ENCODE data around the gene KRT84. TPM values are rescaled to one million over a fixed set of nuclear protein-coding genes. Genes with fewer than 3 reads are reported as not detected.

KRT84 gene
- total RNA-seq, 1 experiment from 2014 or later: not detected

- Histone ChIP-seq H3K9ac (ENCODE audit: low read length) (no peak overlapping the region), H3K4me1 (ENCODE audit: control insufficient read depth in 1 of 2, insufficient read depth in 2 of 2, low read length in 2 of 2) (no peaks in the 10 kb centered on the region), H3K36me3 (ENCODE audit: control insufficient read depth in 1 of 2, insufficient read depth in 2 of 2, low read length in 2 of 2) (no peaks in the 10 kb centered on the region), H3K4me3 (replicated peaks in 1 of 2; ENCODE audit: low read depth in 1 of 2, low read length in 2 of 2) (no peak overlapping the region), H3K4me2 (ENCODE audit: low read length) (no peak overlapping the region), H3K9me2 (ENCODE audit: insufficient read depth) (no peaks in the 10 kb centered on the region), H3K79me2 (ENCODE audit: insufficient read depth, low read length) (no peaks in the 10 kb centered on the region), H2AFZ (ENCODE audit: low read depth, low read length, poor library complexity, severe bottlenecking) (no peak overlapping the region), H4K20me1 (ENCODE audit: insufficient read depth) (no peaks in the 10 kb centered on the region), H3K27ac (ENCODE audit: low read depth, low read length) (no peak overlapping the region), H3K9me3 (ENCODE audit: control insufficient read depth in 1 of 2, insufficient read depth in 1 of 2, low read depth in 1 of 2, low read length in 2 of 2) (no peaks in the 10 kb centered on the region), H3K27me3 (ENCODE audit: insufficient read depth, low read length) (no peaks in the 10 kb centered on the region; the same call in 1 of the 2 replicates)
- no TSS peak for BruUV-seq (replicated peaks)
- ATAC-seq (no peak), DNase-seq (ENCODE audit: low read depth, low spot score) (no peak)
- POLR2A ChIA-PET: no interaction called here
- intact Hi-C loops (cut with micrococcal nuclease): no loop called here
- RAD21 ChIA-PET (ENCODE audit: low non-redundant PET in 1 of 2, low total read pairs in 2 of 2, uncharacterized antibody in 2 of 2, unreplicated experiment in 2 of 2): no interaction called here
- CTCF ChIA-PET: interaction anchor here (0.8 to 2.3 kb wide), 2 partner anchors 20 to 25 kb away, joined by 3 to 6 read pairs; no protein-coding TSS in a partner anchor
- TF ChIP-seq ZNF274 (IDR thresholded peaks at IDR 0.05; ENCODE audit: low read depth, low read length): no peak
- TF ChIP-seq, protein P1, sequence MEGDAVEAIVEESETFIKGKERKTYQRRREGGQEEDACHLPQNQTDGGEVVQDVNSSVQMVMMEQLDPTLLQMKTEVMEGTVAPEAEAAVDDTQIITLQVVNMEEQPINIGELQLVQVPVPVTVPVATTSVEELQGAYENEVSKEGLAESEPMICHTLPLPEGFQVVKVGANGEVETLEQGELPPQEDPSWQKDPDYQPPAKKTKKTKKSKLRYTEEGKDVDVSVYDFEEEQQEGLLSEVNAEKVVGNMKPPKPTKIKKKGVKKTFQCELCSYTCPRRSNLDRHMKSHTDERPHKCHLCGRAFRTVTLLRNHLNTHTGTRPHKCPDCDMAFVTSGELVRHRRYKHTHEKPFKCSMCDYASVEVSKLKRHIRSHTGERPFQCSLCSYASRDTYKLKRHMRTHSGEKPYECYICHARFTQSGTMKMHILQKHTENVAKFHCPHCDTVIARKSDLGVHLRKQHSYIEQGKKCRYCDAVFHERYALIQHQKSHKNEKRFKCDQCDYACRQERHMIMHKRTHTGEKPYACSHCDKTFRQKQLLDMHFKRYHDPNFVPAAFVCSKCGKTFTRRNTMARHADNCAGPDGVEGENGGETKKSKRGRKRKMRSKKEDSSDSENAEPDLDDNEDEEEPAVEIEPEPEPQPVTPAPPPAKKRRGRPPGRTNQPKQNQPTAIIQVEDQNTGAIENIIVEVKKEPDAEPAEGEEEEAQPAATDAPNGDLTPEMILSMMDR (IDR thresholded peaks at IDR 0.05 in 2 of 3, conservative IDR thresholded peaks at IDR 0.05 in 1 of 3; ENCODE audit: borderline replicate concordance in 1 of 3, insufficient read depth in 1 of 3, low read depth in 2 of 3, low read length in 2 of 3): no peak
- TF ChIP-seq FOSL1 (IDR thresholded peaks at IDR 0.05; ENCODE audit: low read depth): no peak
- no peak for TF ChIP-seq ZBTB33 (IDR thresholded peaks at IDR 0.05; ENCODE audit: extremely low read depth, insufficient replicate concordance, low read length)
- no peak for TF ChIP-seq EZH2 (IDR thresholded peaks at IDR 0.05)
- TF ChIP-seq CEBPB (IDR thresholded peaks at IDR 0.05; ENCODE audit: low read depth): no peak
- no peak for TF ChIP-seq CBX3 (IDR thresholded peaks at IDR 0.05; ENCODE audit: low read depth)
- no peak for TF ChIP-seq SIN3A (IDR thresholded peaks at IDR 0.05; ENCODE audit: low read depth)
- no peak for TF ChIP-seq SP1 (IDR thresholded peaks at IDR 0.05; ENCODE audit: low read depth)
- no peak for TF ChIP-seq POLR2A (IDR thresholded peaks at IDR 0.05; ENCODE audit: borderline replicate concordance, extremely low read depth, insufficient read depth, insufficient read length)
- TF ChIP-seq TCF7L2 (IDR thresholded peaks at IDR 0.05; ENCODE audit: borderline replicate concordance, extremely low read depth, insufficient read depth, insufficient read length): no peak
- TF ChIP-seq EZH2phosphoT487 (IDR thresholded peaks at IDR 0.05; ENCODE audit: borderline replicate concordance): no peak
- no peak for TF ChIP-seq ELF1 (IDR thresholded peaks at IDR 0.05; ENCODE audit: borderline replicate concordance, low read depth)
- no peak for TF ChIP-seq EGR1 (IDR thresholded peaks at IDR 0.05; ENCODE audit: low read depth)
Observed at GRCh38 chr12:52352951-52353350, 32.5 kb downstream of the KRT84 start.

All from HCT116 (cell line).